ENCODE results near the gene SHC2. TPM values are rescaled to one million over a fixed set of nuclear protein-coding genes. Genes with fewer than 3 reads are reported as not detected.

SHC2 gene
- total and polyA plus RNA-seq, 12 donors, result 1.2 to 196 (median 41.1) TPM

- intact Hi-C loops (cut with DNase I), result no loop called here
- TF ChIP-seq POLR2A (IDR thresholded peaks at IDR 0.05) (no peak), CTCF (IDR thresholded peaks at IDR 0.05) (no peak)
Measured at GRCh38 chr19:457636-458035, 3.2 kb downstream of the SHC2 start.

GRCh38 chr19:456547-457110 is 4.2 kb downstream of the SHC2 start:
- DNase-seq, result no peak
- no peaks in the 10 kb centered on the region for H3K36me3 ChIP-seq (replicated peaks in 1 of 2)
- no peak for TF ChIP-seq POLR2A (IDR thresholded peaks at IDR 0.05)
- no peak for TF ChIP-seq CTCF (IDR thresholded peaks at IDR 0.05)
- intact Hi-C loops (cut with DNase I), result no loop called here
- no peaks in the 10 kb centered on the region for H3K27me3 ChIP-seq
- no peaks in the 10 kb centered on the region for H3K9me3 ChIP-seq (replicated peaks in 1 of 3)
- H3K4me3 ChIP-seq, result no peak overlapping the region
- WGBS, 4 donors, result 85 to 89% (median 87%) methylated on average over 17 to 18 of the region's 18 CpGs
- H3K27ac ChIP-seq, result no peak overlapping the region
- H3K4me1 ChIP-seq (replicated peaks in 1 of 2), result peaks cover 7 to 8% of the 10 kb centered on the region in 2 donors

More at GRCh38 chr19:457636-458035, 3.2 kb downstream of the SHC2 start:
- WGBS, 4 donors, result 90 to 99% (median 96%) methylated on average over 29 to 30 of the region's 30 CpGs
- H3K4me3 ChIP-seq, result no peak overlapping the region
- no peaks in the 10 kb centered on the region for H3K36me3 ChIP-seq (replicated peaks in 1 of 2)
- DNase-seq, result no peak
- H3K27me3 ChIP-seq, result no peaks in the 10 kb centered on the region
- H3K27ac ChIP-seq, result no peak overlapping the region
- H3K4me1 ChIP-seq (replicated peaks in 1 of 2), result peaks cover 12 to 13% of the 10 kb centered on the region in 2 donors
- no peaks in the 10 kb centered on the region for H3K9me3 ChIP-seq (replicated peaks in 1 of 3)

- no peaks in the 10 kb centered on the region for H3K36me3 ChIP-seq (replicated peaks in 1 of 2)
- TF ChIP-seq CTCF (IDR thresholded peaks at IDR 0.05) (no peak), POLR2A (IDR thresholded peaks at IDR 0.05) (no peak)
- H3K4me1 ChIP-seq (replicated peaks in 1 of 2), result peaks cover under 1 to 1% of the 10 kb centered on the region in 2 donors
- 90 to 92% (median 91%) methylated on average over 21 to 31 of the region's 31 CpGs for WGBS, 4 donors
- no peaks in the 10 kb centered on the region for H3K9me3 ChIP-seq (replicated peaks in 1 of 3)
- intact Hi-C loops (cut with DNase I), result no loop called here
- no peak overlapping the region for H3K4me3 ChIP-seq
- no peak for DNase-seq
- no peaks in the 10 kb centered on the region for H3K27me3 ChIP-seq
- no peak overlapping the region for H3K27ac ChIP-seq
Measured at GRCh38 chr19:455851-456546, 4.8 kb downstream of the SHC2 start.

- 92 to 96% (median 94%) methylated on average over 21 to 39 of the region's 39 CpGs for WGBS, 4 donors
- intact Hi-C loops (cut with DNase I), result no loop called here
- H3K9me3 ChIP-seq (replicated peaks in 1 of 3), result no peaks in the 10 kb centered on the region
- no peaks in the 10 kb centered on the region for H3K27me3 ChIP-seq
- no peak overlapping the region for H3K4me3 ChIP-seq
- H3K36me3 ChIP-seq (replicated peaks in 1 of 2), result no peaks in the 10 kb centered on the region
- TF ChIP-seq CTCF (IDR thresholded peaks at IDR 0.05), result no peak
- TF ChIP-seq POLR2A (IDR thresholded peaks at IDR 0.05), result no peak
- no peaks in the 10 kb centered on the region for H3K4me1 ChIP-seq (replicated peaks in 1 of 2)
- no peak for DNase-seq
- no peak overlapping the region for H3K27ac ChIP-seq
Measured at GRCh38 chr19:455031-455705, 5.7 kb downstream of the SHC2 start.

Measured in adrenal gland (tissue), 12 donors.